ENCODE measurements around the gene TM4SF5.

TM4SF5 gene

GRCh38 chr17:4733073-4733531 lies 38.6 kb upstream of the TM4SF5 start:
- no peak overlapping the region for H3K4me3 ChIP-seq (replicated peaks; ENCODE audit: low read depth, low read length)
- no peaks in the 10 kb centered on the region for H3K27me3 ChIP-seq (replicated peaks; ENCODE audit: control insufficient read depth, insufficient read depth, low read length)
- DNase-seq (ENCODE audit: extremely low read depth, insufficient read length): no peak
- TF ChIP-seq CTCF (IDR thresholded peaks at IDR 0.05; ENCODE audit: insufficient read depth, low read length, poor library complexity, severe bottlenecking): peak; percentile 59
- no peaks in the 10 kb centered on the region for H3K36me3 ChIP-seq (ENCODE audit: control insufficient read depth, insufficient read depth, low read length)

- Histone ChIP-seq H3K27me3 (replicated peaks; ENCODE audit: control insufficient read depth, insufficient read depth, low read length) (no peaks in the 10 kb centered on the region; the same call in 1 of the 2 replicates), H3K36me3 (ENCODE audit: control insufficient read depth, insufficient read depth, low read length) (no peaks in the 10 kb centered on the region), H3K4me3 (replicated peaks; ENCODE audit: low read depth, low read length) (no peak overlapping the region)
- TF ChIP-seq CTCF (IDR thresholded peaks at IDR 0.05; ENCODE audit: insufficient read depth, low read length, poor library complexity, severe bottlenecking): no peak
- no peak for DNase-seq (ENCODE audit: extremely low read depth, insufficient read length)
Observed at GRCh38 chr17:4734857-4735475, 36.7 kb upstream of the TM4SF5 start.

- no peak for DNase-seq (ENCODE audit: extremely low read depth, insufficient read length)
- Histone ChIP-seq H3K4me3 (replicated peaks; ENCODE audit: low read depth, low read length) (no peak overlapping the region), H3K36me3 (ENCODE audit: control insufficient read depth, insufficient read depth, low read length) (no peaks in the 10 kb centered on the region), H3K27me3 (replicated peaks; ENCODE audit: control insufficient read depth, insufficient read depth, low read length) (no peaks in the 10 kb centered on the region; the same call in 1 of the 2 replicates)
- TF ChIP-seq CTCF (IDR thresholded peaks at IDR 0.05; ENCODE audit: insufficient read depth, low read length, poor library complexity, severe bottlenecking): no peak
Observed at GRCh38 chr17:4735876-4736651, 35.6 kb upstream of the TM4SF5 start.

GRCh38 chr17:4738136-4739121 lies 33.3 kb upstream of the TM4SF5 start:
- Histone ChIP-seq H3K27me3 (replicated peaks; ENCODE audit: control insufficient read depth, insufficient read depth, low read length) (no peaks in the 10 kb centered on the region; the same call in 1 of the 2 replicates), H3K4me3 (replicated peaks; ENCODE audit: low read depth, low read length) (peak overlapping the region; percentile 68), H3K36me3 (ENCODE audit: control insufficient read depth, insufficient read depth, low read length) (no peaks in the 10 kb centered on the region)
- TF ChIP-seq CTCF (IDR thresholded peaks at IDR 0.05; ENCODE audit: insufficient read depth, low read length, poor library complexity, severe bottlenecking): no peak
- DNase-seq (ENCODE audit: extremely low read depth, insufficient read length): no peak

- Histone ChIP-seq H3K4me3 (replicated peaks; ENCODE audit: low read depth, low read length) (peak within 1 kb of the TSS; percentile 68), H3K27me3 (replicated peaks; ENCODE audit: control insufficient read depth, insufficient read depth, low read length) (no peaks in the 10 kb centered on the region; the same call in 1 of the 2 replicates), H3K36me3 (ENCODE audit: control insufficient read depth, insufficient read depth, low read length) (no peaks in the 10 kb centered on the region)
- peak; percentile 66 for DNase-seq (ENCODE audit: extremely low read depth, insufficient read length)
- TF ChIP-seq CTCF (IDR thresholded peaks at IDR 0.05; ENCODE audit: insufficient read depth, low read length, poor library complexity, severe bottlenecking): no peak
Observed at GRCh38 chr17:4739122-4740024, 32.3 kb upstream of the TM4SF5 start, which contains the start of the genes CXCL16 and ZMYND15. Gene CXCL16, minus strand, starts transcription at chr17:4739928. Its CDS starts 589 bp downstream, at chr17:4739339. Gene ZMYND15, plus strand, starts transcription at chr17:4739833. Its CDS starts 716 bp downstream, at chr17:4740549.

Data from GM06990 (cell line).